RPMI8226 (cell line): ENCODE results near the gene NPAS3.

Experiments used
- DNase-seq: peaks from one replicate; pipeline ENCODE4 v3.0.0-alpha.2; 2015

The NPAS3 gene

GRCh38 chr14:33691907-33692306 is 753.2 kb downstream of the NPAS3 start:
- DNase-seq, result no peak

DNA sequence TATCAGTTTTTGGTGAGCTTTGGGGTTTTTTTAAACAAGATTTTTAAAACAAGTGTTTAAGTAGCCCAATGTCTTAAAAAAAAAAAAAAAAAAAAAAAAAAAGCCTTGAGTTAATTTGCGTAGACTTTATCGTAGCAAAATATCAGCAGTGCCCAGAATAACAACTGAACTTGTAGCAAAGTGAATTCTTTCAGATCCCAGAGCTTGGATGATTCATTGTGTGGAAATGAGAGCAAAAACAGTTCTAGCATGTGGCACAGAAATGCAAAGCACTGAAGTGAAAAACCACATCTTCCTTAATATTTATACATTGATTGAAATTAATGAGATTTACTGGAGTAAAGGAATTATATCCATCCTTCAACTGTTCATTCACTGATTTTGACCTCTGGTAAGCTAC is 754.1 kb downstream of the NPAS3 start:
- no peak for DNase-seq

- DNase-seq, result no peak
These were observed 754.6 kb downstream of the NPAS3 start for GRCh38 chr14:33693237-33693636.

DNA sequence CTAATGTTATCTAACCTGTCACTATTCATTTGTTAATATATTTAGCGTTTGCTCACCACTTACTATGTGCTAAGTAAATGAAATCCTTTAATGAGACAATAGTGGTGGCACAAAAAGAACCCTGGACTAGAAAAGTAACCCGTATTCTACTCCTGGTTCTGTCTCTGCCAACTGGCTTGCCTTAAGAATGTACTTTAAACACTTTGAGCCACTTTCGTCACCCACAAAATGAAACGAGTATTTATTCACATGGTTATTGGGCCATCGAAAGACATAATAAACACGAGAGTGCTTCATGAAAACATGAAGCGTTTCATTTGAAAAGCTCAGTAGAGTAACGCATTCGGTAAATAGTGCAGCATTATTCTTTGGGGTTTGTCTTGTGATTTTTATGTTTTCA is 757.5 kb downstream of the NPAS3 start:
- DNase-seq, result no peak

- DNase-seq, result no peak
These were observed 760.8 kb downstream of the NPAS3 start for GRCh38 chr14:33699300-33699983.

- no peak for DNase-seq
These were observed 761.4 kb downstream of the NPAS3 start for GRCh38 chr14:33700052-33700451.

GRCh38 chr14:33702293-33702692 is 763.6 kb downstream of the NPAS3 start:
- no peak for DNase-seq

DNA sequence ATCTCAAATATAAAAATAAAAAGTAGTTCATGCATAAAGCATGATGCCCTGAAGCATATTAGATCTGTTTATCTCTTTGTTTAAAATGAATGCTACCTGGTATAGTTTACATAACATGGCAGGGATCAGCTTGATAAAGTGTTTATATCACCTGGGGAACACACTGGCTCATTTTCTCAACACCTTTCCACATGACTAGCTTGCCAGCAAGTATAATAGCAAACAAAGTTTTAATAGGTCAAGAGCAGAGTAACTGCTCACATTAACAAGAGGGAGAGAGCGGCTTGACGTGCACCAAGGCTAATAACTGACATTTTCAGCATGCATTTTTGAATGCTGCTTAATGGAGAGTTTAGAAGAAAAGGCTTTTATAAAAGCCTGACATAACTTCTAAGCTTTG is 765.8 kb downstream of the NPAS3 start:
- no peak for DNase-seq

GRCh38 chr14:33705490-33705889 is 766.8 kb downstream of the NPAS3 start:
- no peak for DNase-seq

GRCh38 chr14:33707716-33708115 is 769.0 kb downstream of the NPAS3 start:
- no peak for DNase-seq

GRCh38 chr14:33709283-33709682 is 770.6 kb downstream of the NPAS3 start:
- DNase-seq, result no peak

DNA sequence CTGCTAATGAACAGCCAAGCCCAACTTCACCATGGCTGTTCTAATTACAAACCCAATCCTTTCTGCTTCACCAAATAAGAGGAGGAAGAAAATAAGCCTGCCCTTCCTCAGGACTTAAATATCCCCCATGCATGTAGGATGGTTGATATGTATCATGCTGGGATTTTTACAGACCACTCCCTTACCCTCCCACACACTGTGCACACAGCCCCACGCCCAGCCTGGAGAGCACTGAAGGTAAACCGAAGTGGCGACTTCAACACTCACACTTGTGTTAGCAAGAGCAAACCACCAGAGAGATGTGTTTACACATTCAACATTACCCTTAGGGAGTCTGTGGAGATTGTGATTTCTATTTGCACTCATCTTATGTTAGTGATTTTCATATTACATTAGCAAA is 771.0 kb downstream of the NPAS3 start:
- DNase-seq, result no peak

GRCh38 chr14:33710273-33710672 is 771.6 kb downstream of the NPAS3 start:
- no peak for DNase-seq

GRCh38 chr14:33711194-33711593 is 772.5 kb downstream of the NPAS3 start:
- no peak for DNase-seq

DNA sequence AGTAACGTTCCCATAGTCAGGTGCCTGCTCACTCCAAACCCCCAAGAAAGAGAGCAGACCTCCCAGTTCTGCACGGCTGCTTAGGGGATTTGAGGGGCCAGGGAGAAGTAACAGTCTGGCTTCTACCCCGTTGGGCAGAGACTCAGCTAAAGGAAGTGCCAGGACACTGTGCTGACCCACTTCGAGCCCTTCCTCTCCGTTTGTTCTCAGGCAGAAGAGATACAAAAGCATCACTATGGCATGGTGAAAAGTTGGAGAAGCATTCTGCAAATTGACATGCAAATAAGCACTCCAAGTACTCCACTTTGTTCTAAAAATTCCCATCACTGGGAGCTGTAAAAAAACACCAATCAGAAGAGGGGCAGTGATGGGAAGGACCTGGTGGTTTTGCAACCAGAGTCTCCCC is 773.1 kb downstream of the NPAS3 start:
- DNase-seq, result no peak

- no peak for DNase-seq
These were observed 776.0 kb downstream of the NPAS3 start for GRCh38 chr14:33714527-33715226.

DNA sequence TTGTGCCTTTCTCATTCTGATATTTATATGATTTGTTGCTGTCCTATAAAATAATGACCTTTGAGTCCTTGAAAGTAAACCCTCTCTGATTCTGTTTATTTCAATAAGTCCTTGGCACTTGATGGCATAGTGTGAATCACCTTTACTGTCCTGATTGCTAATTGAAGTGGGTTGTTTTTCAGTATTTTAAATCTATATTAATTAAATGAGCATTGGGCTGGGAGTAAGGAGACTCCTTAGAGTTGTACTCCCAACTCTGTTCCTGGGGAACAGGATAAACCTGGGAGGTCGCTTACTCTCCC is 776.5 kb downstream of the NPAS3 start:
- no peak for DNase-seq

DNA sequence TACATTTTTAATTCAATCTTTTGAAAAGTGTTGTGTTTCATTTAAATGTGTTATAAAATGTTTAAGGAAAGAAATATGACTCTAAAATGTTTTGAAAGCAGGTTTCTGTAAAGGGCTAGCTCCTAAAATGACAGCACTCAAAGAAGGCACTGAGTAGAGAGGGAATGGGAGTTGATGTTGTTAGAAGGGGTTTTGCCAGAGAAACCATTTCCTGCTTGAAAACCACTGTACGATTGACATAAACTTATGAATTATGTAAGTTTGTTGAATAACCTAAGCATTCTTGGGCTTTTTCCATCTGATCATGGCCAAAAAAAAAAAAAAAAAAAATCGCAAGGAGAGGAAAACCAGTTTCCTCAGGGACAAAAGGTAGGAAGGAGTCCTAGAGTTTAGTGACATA is 778.2 kb downstream of the NPAS3 start:
- DNase-seq, result no peak

GRCh38 chr14:33717866-33718265 is 779.2 kb downstream of the NPAS3 start:
- DNase-seq, result no peak

GRCh38 chr14:33720284-33720787 is 781.7 kb downstream of the NPAS3 start:
- no peak for DNase-seq

DNA sequence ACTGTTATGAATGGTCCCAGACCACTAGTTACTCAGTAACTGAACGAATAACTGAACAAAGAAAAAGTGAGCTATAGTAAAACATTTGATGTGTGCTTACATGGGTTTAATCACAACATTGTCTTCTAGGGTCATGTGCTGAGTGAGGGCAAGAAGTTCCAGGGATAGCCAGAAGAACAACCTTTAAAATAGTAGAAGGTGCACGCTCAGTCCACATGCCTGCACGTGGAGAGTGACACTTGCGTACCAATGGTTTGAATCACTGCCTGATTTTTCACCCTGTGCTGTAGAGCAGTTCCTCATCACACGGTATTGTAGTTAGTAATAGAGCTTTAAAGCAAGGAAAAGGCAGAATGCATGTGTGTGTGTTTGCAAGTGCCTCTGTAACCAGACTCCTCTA is 788.0 kb downstream of the NPAS3 start:
- no peak for DNase-seq

GRCh38 chr14:33727606-33728005 is 788.9 kb downstream of the NPAS3 start:
- DNase-seq, result no peak

- DNase-seq, result no peak
These were observed 789.4 kb downstream of the NPAS3 start for GRCh38 chr14:33728010-33728498.

DNA sequence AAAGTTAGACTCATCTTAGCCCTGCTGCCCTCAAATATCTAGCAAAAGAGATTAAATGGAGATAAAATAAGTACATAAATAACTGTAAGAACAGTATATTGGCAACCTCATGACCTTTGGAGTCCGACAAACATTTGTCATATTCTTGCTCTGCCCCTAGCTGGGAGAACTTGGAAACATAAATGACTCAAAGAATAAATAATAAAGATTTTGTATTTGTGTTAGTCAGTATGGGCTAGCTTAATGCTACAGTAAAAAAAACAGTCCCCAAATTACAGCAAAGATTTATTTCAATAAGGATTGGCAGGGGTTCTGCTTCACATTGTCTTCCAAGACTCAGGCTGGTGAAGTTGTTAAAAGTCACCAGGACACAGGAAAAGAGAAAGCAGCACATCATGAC is 791.5 kb downstream of the NPAS3 start:
- no peak for DNase-seq

DNA sequence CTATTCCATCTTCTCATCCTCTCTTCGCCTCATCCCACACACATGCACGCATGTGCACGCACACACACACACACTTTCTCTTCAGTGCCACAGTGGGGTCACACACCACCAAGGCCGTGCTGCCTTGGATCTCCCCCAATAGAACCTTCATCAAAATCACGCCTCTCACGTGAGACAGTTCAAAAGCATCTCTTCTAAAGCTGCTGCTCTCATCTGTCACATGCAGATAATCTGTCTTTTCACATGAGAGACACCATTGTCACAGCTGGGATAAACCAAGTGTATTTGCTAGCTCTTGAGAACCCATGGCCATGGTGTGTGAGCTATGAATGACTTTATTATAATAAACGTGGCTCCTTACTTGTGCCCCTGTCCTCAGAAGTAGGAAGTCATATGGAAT is 793.5 kb downstream of the NPAS3 start:
- DNase-seq, result no peak
